ENCODE data around the gene RAD54L. TPM values are rescaled to one million over a fixed set of nuclear protein-coding genes. Genes with fewer than 3 reads are reported as not detected.

The RAD54L gene
- total and polyA plus RNA-seq, 9 donors = 0.28 to 1.4 (median 0.65) TPM; not detected in 1

- H3K4me1 ChIP-seq (ENCODE audit: insufficient read depth) = no peaks in the 10 kb centered on the region
- H3K27ac ChIP-seq = no peak overlapping the region
- no peak overlapping the region for H3K4me3 ChIP-seq
- intact Hi-C loops (cut with DNase I) = no loop called here
- 90 to 96% (median 91%) methylated on average over 5 of the region's 5 CpGs for WGBS, 3 donors
- no peak for TF ChIP-seq POLR2A (IDR thresholded peaks at IDR 0.05)
- TF ChIP-seq CTCF (IDR thresholded peaks at IDR 0.05) = no peak
- TF ChIP-seq EP300 (IDR thresholded peaks at IDR 0.05) = no peak
- H3K36me3 ChIP-seq = no peaks in the 10 kb centered on the region
- no peak for DNase-seq
- no peaks in the 10 kb centered on the region for H3K27me3 ChIP-seq
- H3K9me3 ChIP-seq = no peaks in the 10 kb centered on the region
Observed at GRCh38 chr1:46254668-46255067, 7.1 kb downstream of the RAD54L start.

GRCh38 chr1:46256523-46256922 is 9.0 kb downstream of the RAD54L start:
- 92 to 95% (median 94%) methylated on average over 2 of the region's 2 CpGs for WGBS, 3 donors
- Histone ChIP-seq H3K27ac (no peak overlapping the region), H3K36me3 (no peaks in the 10 kb centered on the region), H3K27me3 (no peaks in the 10 kb centered on the region), H3K4me1 (ENCODE audit: insufficient read depth) (no peaks in the 10 kb centered on the region), H3K9me3 (no peaks in the 10 kb centered on the region), H3K4me3 (no peak overlapping the region)
- no peak for DNase-seq
- intact Hi-C loops (cut with DNase I) = no loop called here
- TF ChIP-seq EP300 (IDR thresholded peaks at IDR 0.05) (no peak), CTCF (IDR thresholded peaks at IDR 0.05) (no peak), POLR2A (IDR thresholded peaks at IDR 0.05) (no peak)

GRCh38 chr1:46262508-46262907 is 14.9 kb downstream of the RAD54L start:
- intact Hi-C loops (cut with DNase I) = no loop called here
- no peaks in the 10 kb centered on the region for H3K9me3 ChIP-seq
- H3K4me3 ChIP-seq = no peak overlapping the region
- no peaks in the 10 kb centered on the region for H3K36me3 ChIP-seq
- WGBS, 3 donors = 73 to 86% (median 75%) methylated on average over 1 of the region's 1 CpG
- no peaks in the 10 kb centered on the region for H3K27me3 ChIP-seq
- no peak for TF ChIP-seq EP300 (IDR thresholded peaks at IDR 0.05)
- TF ChIP-seq CTCF (IDR thresholded peaks at IDR 0.05) = no peak
- no peak for TF ChIP-seq POLR2A (IDR thresholded peaks at IDR 0.05)
- no peak for DNase-seq
- no peaks in the 10 kb centered on the region for H3K4me1 ChIP-seq (ENCODE audit: insufficient read depth)
- H3K27ac ChIP-seq = no peak overlapping the region

GRCh38 chr1:46263146-46263545 is 15.6 kb downstream of the RAD54L start:
- intact Hi-C loops (cut with DNase I) = no loop called here
- no peaks in the 10 kb centered on the region for H3K9me3 ChIP-seq
- H3K4me3 ChIP-seq = no peak overlapping the region
- H3K27me3 ChIP-seq = no peaks in the 10 kb centered on the region
- WGBS, 3 donors = 88 to 91% (median 91%) methylated on average over 2 of the region's 2 CpGs
- no peaks in the 10 kb centered on the region for H3K4me1 ChIP-seq (ENCODE audit: insufficient read depth)
- no peak for DNase-seq
- no peak for TF ChIP-seq POLR2A (IDR thresholded peaks at IDR 0.05)
- no peak for TF ChIP-seq EP300 (IDR thresholded peaks at IDR 0.05)
- TF ChIP-seq CTCF (IDR thresholded peaks at IDR 0.05) = no peak
- no peak overlapping the region for H3K27ac ChIP-seq
- no peaks in the 10 kb centered on the region for H3K36me3 ChIP-seq

- intact Hi-C loops (cut with DNase I) = no loop called here
- DNase-seq = no peak
- TF ChIP-seq CTCF (IDR thresholded peaks at IDR 0.05) (no peak), POLR2A (IDR thresholded peaks at IDR 0.05) (no peak), EP300 (IDR thresholded peaks at IDR 0.05) (no peak)
- 94 to 100% (median 97%) methylated on average over 1 of the region's 1 CpG for WGBS, 3 donors
- Histone ChIP-seq H3K4me3 (no peak overlapping the region), H3K9me3 (no peaks in the 10 kb centered on the region), H3K36me3 (no peaks in the 10 kb centered on the region), H3K4me1 (ENCODE audit: insufficient read depth) (no peaks in the 10 kb centered on the region), H3K27ac (no peak overlapping the region), H3K27me3 (no peaks in the 10 kb centered on the region)
Observed at GRCh38 chr1:46268578-46268977, 21.0 kb downstream of the RAD54L start.
